Kidney (tissue), 14 donors: Measurements from ENCODE around the gene ABI3BP. TPM values are rescaled to one million over a fixed set of nuclear protein-coding genes. Genes with fewer than 3 reads are reported as not detected.

Experiments
- DNase-seq, 5 donors: peaks; one replicate each; pipeline ENCODE4 v3.0.0-alpha.2; 2013 to 2020
- FAIRE-seq: peaks from 2 replicates; lab custom pipeline; 2012; peaks lifted over from hg19 to GRCh38; lab: Jason Lieb, UNC
- H3K27ac ChIP-seq, 2 donors: one replicate each; pipeline ENCODE4 v1.7.0; 2013; ENCODE audit warnings: low read depth in 2 of 2, low read length in 2 of 2, inconsistent platforms in 1 of 2
- H3K27me3 ChIP-seq: one replicate; pipeline ENCODE4 v1.7.1; 2013; ENCODE audit warnings: low read length, inconsistent platforms; ENCODE audit not compliant: control insufficient read depth, insufficient read depth
- H3K36me3 ChIP-seq, 3 donors: one replicate each; pipeline versions ENCODE4 v1.7.0 to v1.7.1; 2013; ENCODE audit warnings: low read length in 3 of 3, control low read depth in 1 of 3, inconsistent platforms in 1 of 3; ENCODE audit not compliant: insufficient read depth in 3 of 3, control insufficient read depth in 2 of 3
- H3K4me1 ChIP-seq, 3 donors: one replicate each; pipeline versions ENCODE4 v1.7.0 to v1.7.1; 2013; ENCODE audit warnings: low read length in 3 of 3, inconsistent platforms in 1 of 3, low read depth in 1 of 3; ENCODE audit not compliant: control insufficient read depth in 2 of 3, insufficient read depth in 2 of 3
- H3K4me3 ChIP-seq, 3 donors: one replicate each; pipeline versions ENCODE4 v1.7.0 to v1.8.1; 2013; ENCODE audit warnings: low read length in 3 of 3, control low read depth in 1 of 3, inconsistent platforms in 1 of 3
- H3K9ac ChIP-seq, 3 donors: one replicate each; pipeline versions ENCODE4 v1.7.0 to v1.7.1; 2013; ENCODE audit warnings: low read length in 3 of 3, control low read depth in 1 of 3, inconsistent platforms in 1 of 3
- H3K9me3 ChIP-seq, 3 donors: one replicate each; pipeline versions ENCODE4 v1.7.0 to v1.7.1; 2013; ENCODE audit warnings: low read length in 3 of 3, control low read depth in 1 of 3, inconsistent platforms in 1 of 3; ENCODE audit not compliant: control insufficient read depth in 2 of 3, insufficient read depth in 1 of 3
- CTCF ChIP-seq: IDR thresholded peaks from 3 replicates; pipeline ENCODE4 v1.5.1; 2012; ENCODE audit warnings: mild to moderate bottlenecking, moderate library complexity, borderline replicate concordance; ENCODE audit not compliant: insufficient read depth; ENCODE audit errors: extremely low read depth
- intact Hi-C: fragments of 100-400 bp; cut with DNase I; formaldehyde crosslinking; loops from one replicate; pipeline ENCODE4 v1.11.1; 2022
- polyA plus RNA-seq: library from polyadenylated mRNA; stranded (reverse); fragments of 350-450 nt; fragmentation: Illumina TruSeq; extraction: RNeasy Lipid Tissue Mini Kit (QIAGEN cat#74804); gene quantifications from one replicate; pipeline ENCODE4 v1.2.3, GENCODE V29; 2014; ENCODE audit warnings: low read depth, low replicate concordance; ENCODE audit not compliant: insufficient read depth
- total RNA-seq: library from RNA; stranded (reverse); fragmentation: NEBNext Ultra II Directional; extraction: Animal tissue kit (Norgen Biotek cat#: 25700); gene quantifications from one replicate; pipeline ENCODE4 v1.2.1, GENCODE V29; 2021
- donor health status: control.
- donor health status: control.
- donor health status: control.
- donor health status: control.
- donor health status: control.
- donor health status: DM: yes; HTN: yes; CAD: no.
- donor health status: Normal renal cell carcinoma (clear cell type).

The ABI3BP gene
- total and polyA plus RNA-seq, 2 donors from 2014 or later: 7.1 to 160 TPM

- FAIRE-seq (no peak), DNase-seq (peak in 3 of 5 donors; percentile 26 to 68 (median 48))
- Histone ChIP-seq H3K9me3 (no peaks in the 10 kb centered on the region), H3K27me3 (no peaks in the 10 kb centered on the region), H3K9ac (no peak overlapping the region), H3K27ac (no peak overlapping the region), H3K4me1 (peaks cover 0 to 3% (median 0%) of the 10 kb centered on the region in 3 donors), H3K4me3 (no peak overlapping the region), H3K36me3 (no peaks in the 10 kb centered on the region)
- intact Hi-C loops: no loop called here
- TF ChIP-seq CTCF: no peak
Measured at GRCh38 chr3:100875239-100875638, 118.0 kb downstream of the ABI3BP start.

GRCh38 chr3:100873611-100874010 is 119.6 kb downstream of the ABI3BP start:
- H3K27me3 ChIP-seq: no peaks in the 10 kb centered on the region
- TF ChIP-seq CTCF: no peak
- H3K4me1 ChIP-seq: peaks cover 0 to 3% (median 0%) of the 10 kb centered on the region in 3 donors
- FAIRE-seq: no peak
- DNase-seq: no peak
- intact Hi-C loops: no loop called here
- no peak overlapping the region for H3K27ac ChIP-seq
- H3K9me3 ChIP-seq: no peaks in the 10 kb centered on the region
- H3K9ac ChIP-seq: no peak overlapping the region
- no peaks in the 10 kb centered on the region for H3K36me3 ChIP-seq
- H3K4me3 ChIP-seq: no peak overlapping the region

- TF ChIP-seq CTCF: no peak
- H3K4me1 ChIP-seq: peaks cover 0 to 3% (median 0%) of the 10 kb centered on the region in 3 donors
- H3K36me3 ChIP-seq: no peaks in the 10 kb centered on the region
- DNase-seq (no peak), FAIRE-seq (no peak)
- H3K4me3 ChIP-seq: no peak overlapping the region
- no peaks in the 10 kb centered on the region for H3K9me3 ChIP-seq
- no peak overlapping the region for H3K9ac ChIP-seq
- no peaks in the 10 kb centered on the region for H3K27me3 ChIP-seq
- intact Hi-C loops: no loop called here
- H3K27ac ChIP-seq: no peak overlapping the region
Measured at GRCh38 chr3:100871306-100871705, 121.9 kb downstream of the ABI3BP start.

- H3K4me3 ChIP-seq: no peak overlapping the region
- no peaks in the 10 kb centered on the region for H3K27me3 ChIP-seq
- no peak overlapping the region for H3K27ac ChIP-seq
- no peaks in the 10 kb centered on the region for H3K4me1 ChIP-seq
- FAIRE-seq (no peak), DNase-seq (peak in 3 of 5 donors; percentile 11 to 80 (median 46))
- no peaks in the 10 kb centered on the region for H3K36me3 ChIP-seq
- intact Hi-C loops: no loop called here
- H3K9ac ChIP-seq: no peak overlapping the region
- H3K9me3 ChIP-seq: no peaks in the 10 kb centered on the region
- TF ChIP-seq CTCF: no peak
Measured at GRCh38 chr3:100869787-100870186, 123.4 kb downstream of the ABI3BP start.
